DMS114 treated with DMSO at 0.1 percent for 48 hours (cell line): ENCODE measurements around the gene PLA2G2A.
"Not testable (repeated sequence)": the region's sequence is repeated elsewhere in the genome, so short reads cannot be mapped to it uniquely, and the experiment has no call there.

ENCODE experiments used
- DNase-seq: peaks from one replicate; lab custom pipeline; 2025; ENCODE audit not compliant: unreplicated experiment; lab: John Stamatoyannopoulos, UW

Gene PLA2G2A, protein sequence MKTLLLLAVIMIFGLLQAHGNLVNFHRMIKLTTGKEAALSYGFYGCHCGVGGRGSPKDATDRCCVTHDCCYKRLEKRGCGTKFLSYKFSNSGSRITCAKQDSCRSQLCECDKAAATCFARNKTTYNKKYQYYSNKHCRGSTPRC

DNA sequence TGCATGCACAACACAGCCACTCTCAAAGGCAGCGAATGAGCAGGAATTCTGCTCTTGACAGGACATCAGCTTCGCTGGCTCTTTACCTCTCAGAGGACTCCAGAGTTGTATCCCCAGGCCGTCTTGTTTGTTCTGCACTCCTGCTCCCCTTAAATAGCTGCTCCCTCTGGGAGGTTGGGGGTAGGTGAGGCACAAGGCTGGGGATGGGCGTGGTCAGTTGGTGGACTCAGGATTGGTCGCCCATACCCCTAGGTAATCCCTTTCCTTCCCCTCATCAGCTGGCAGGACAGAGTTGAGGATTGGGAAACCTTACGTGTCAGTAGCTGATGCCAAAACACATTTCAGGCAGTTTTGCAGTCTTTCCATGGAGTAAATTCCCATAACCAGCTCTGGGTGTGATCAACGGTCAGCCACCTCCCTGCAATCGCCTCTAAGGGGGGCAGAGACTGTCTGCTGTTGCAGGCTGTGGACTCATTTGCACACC, at the start of gene PLA2G2A:
Gene PLA2G2A, minus strand, starts transcription at position 125 of the 484 bp plus-strand sequence. CDS start 845 bp downstream, outside the sequence.
- DNase-seq = no peak

DNA sequence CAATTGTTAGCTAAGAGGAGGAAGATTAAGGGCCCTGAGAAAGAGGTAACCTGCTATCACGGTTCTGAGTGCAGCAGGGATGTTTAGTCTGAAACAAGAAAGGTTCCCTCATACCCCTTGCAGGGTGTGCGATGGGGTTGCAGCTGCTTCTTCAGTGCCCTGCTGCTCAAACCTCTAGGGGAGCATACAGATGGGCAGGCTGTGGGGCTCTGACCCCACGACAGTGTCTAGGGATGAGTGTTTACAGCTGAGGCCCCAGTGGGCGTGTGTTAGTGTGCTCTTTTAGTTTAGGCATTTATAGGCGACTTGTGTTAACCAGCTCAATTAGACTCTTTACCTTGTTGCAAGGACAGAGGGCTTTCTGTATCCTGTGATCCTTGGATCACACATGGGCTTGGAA, 49.3 kb upstream of the PLA2G2A start:
- DNase-seq = no peak

DNA sequence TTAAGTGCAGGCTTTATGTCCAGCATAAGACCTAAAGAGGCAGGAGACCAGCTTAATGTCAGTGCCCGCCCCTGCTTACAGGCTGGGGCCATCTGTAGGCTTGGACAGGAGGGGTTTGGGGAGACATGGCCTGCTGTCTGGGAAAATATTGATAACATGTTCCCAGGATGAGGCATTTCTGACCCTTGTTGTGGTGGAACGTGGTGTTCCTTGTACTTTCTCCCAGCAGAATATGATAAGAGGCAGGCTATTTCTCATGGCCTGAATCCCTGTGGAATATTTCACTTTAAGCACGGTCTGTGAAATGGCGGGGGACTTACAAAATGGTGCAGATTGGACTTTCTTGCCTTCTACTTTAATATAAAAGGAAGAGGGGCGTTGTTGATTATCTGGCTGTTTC, 48.7 kb upstream of the PLA2G2A start:
- no peak for DNase-seq

DNA sequence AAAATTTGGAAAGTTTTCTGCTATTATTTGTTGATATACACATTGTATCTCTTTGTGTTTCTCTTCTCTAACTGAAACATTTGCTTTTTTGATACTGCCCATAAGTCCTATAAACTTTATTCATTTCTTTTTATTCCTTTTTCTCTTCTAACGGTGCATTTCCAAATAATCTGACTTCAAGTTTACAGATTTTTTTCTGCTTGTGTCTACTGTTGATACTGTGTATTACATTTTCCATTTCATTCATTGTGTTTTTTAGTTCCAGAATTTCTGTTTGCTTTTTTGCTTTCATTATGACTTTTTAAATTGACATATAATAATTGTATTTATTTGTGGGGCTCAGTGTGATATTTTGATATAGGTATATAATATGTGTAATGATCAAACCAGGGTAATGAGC, 38.3 kb upstream of the PLA2G2A start:
- no peak for DNase-seq

DNA sequence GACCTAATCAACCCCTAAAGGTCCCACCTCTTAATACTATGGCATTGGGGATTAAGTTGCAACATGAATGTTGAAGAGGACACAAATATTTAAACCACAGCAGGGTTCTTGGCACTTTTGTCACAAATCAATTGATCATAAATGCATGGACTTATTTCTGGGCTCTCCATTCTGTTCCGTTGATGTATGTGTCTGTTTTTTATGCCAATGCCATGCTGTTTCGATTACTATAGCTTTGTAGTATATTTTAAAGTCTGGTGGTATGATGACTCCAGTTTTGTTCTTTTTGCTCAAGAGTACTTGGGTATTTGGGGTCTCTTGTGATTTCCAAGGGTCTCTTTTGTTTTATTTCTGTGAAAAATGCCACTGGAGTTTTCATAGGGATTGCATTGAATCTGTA, 34.7 kb upstream of the PLA2G2A start:
- DNase-seq = no peak

DNA sequence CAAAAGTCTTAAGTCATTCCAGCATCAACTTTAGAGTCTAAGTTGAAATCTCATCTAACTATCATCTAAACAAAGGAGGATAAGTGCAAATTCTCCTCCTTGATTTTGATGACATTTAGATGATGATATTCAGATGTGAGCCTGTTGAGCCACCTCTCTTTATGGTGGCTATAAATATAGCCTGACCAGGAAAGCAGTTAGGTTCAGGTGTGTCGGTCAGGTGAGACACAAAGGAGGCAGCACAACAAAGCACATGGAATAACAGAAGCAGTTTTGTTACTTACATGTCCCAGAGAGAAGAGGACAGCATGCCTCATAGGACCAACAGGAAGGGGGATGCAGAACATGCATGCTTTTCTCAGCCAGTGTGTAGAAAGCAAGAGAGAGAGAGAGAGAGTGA, 30.6 kb upstream of the PLA2G2A start:
- no peak for DNase-seq

DNA sequence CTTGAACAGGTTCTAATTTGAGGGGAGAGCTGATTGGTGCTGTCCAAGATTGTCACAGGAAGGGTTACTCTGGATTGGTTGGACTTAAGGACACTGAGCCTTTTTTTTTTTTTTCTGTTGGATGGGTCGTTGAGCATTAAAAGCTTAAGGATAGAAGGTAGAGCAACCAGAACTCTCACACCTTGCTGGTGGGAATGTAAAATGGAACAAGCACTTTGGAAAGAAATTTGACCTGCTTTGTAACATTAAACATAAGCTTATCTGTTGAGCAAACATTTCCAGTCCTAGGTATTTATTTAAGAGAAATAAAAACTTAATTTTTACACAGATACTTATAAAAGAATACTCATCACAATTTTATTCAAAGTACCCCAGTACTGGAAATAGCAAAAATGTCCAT, 29.8 kb upstream of the PLA2G2A start:
- no peak for DNase-seq

DNA sequence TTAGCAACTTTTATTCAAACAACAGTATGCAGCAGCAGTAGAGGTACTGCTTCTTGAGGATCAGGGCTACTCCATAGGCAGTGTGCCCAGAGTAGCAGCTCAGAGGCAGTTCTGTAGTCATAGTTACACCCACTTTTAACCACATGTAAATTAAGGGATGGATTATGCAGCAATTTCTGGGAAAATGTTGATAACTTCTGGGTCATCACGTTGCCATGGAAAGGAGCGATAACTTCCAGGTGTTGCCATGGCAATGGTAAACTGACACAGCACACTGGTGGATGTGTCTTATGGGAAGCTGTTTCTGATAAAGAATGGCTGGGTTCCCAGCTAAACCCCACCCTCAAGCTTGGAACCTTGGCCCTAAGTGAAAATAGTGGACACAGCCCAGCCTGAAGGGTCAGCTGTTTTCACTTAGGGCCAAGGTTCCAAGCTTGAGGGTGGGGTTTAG, 29.0 kb upstream of the PLA2G2A start:
- DNase-seq = no peak

DNA sequence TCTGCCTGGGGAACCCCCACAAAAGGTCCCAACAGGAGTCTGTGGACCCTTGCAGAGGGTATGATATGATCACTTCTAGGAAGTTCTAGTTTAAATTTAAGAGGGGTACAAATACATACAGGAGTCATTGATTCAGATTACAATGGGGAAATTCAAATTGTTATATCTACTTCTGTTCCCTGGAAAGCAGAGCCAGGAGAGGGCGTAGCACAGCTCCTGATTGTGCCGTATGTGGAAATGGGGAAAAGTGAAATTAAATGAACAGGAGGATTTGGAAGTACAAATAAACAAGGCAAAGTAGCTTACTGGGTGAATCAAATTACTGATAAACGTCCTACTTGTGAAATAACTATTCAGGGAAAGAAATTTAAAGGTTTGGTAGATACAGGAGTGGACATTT, 19.4 kb upstream of the PLA2G2A start:
- not testable (repeated sequence) for DNase-seq

DNA sequence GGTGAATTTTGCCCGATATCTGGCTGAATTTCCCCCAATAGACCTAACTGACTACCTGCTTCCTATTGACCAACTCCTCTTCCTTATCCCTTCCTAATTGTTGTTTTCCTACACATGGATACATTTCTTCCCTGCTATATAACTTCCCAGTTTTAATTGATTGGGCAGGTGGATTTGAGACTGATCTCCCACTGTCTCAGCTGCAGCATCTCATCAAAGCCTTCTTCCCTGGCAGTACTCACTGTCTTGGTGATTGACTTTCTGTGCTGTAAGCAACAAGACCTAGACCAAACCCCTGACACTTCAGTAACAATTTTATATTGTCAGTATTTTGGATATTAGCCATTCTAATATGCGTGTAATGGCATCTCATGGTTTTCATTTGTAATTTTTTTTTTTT, 11.3 kb upstream of the PLA2G2A start:
- DNase-seq = no peak

DNA sequence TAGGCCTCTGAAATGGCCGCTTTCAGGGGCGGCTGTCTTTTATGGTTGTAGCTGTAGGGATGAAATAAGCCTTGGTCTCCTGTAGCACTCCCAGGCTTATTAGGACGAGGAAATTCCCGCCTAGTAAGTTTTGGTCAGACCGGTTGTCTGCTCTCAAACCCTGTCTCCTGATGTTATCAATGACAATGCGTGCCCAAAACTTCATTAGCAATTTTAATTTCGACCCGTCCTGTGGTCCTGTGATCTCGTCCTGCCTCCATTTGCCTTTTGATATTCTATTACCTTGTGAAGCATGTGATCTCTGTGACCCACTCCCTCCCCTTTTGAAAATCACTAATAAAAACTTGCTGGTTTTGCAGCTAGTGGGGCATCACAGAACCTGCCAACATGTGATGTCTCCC, 10.8 kb upstream of the PLA2G2A start:
- not testable (repeated sequence) for DNase-seq

DNA sequence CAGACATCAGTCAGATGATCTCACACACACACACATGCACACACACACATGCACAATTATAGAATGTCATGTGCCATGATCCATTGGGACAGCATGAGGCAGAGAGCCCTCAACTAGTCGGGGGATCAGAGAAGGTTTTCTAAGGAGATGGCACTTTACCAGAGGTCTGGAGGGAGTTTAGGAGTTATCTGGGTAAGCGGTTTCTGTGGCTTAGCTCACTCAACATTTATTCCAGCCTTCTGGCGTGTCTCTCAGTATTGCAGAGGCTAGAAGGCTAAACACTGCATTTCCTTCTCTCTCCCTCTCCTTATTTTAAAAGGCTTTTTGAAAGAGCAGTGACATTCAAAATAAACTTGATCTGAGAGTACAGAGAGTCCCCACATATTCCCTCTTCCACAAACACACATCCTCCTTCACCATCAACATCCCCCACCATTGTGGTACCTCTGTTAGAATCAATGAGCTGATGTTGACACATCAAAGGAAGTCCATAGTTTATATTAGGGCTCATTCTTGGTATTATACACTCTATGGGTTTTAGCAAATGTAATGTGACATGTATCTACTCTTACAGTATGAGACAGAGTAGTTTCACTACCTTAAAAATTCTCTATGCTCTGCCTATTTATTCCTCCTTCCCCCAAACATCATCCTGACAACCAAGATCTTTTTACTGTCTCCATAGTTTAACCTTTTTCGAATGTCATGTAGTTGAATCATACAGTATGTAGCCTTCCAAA, 9.0 kb upstream of the PLA2G2A start:
- no peak for DNase-seq

DNA sequence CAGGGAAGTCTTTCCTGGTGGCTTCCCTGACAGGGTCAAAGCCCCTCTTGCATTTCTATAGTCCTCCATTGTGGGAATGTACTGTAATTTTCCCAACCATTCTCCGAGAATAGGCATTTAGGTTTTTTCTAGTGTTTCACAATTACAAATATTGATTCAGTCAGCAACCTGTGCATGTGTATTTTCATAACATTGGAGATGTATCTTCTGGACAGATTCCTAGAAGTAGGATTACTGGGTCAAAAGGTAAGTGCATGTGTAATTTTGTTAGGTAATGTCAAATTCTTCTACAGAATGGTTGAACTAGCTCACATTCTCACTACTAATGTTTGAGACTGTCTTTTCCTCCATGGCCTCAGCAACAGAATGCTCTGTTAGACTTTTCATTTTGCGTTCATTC, 8.3 kb upstream of the PLA2G2A start:
- no peak for DNase-seq

DNA sequence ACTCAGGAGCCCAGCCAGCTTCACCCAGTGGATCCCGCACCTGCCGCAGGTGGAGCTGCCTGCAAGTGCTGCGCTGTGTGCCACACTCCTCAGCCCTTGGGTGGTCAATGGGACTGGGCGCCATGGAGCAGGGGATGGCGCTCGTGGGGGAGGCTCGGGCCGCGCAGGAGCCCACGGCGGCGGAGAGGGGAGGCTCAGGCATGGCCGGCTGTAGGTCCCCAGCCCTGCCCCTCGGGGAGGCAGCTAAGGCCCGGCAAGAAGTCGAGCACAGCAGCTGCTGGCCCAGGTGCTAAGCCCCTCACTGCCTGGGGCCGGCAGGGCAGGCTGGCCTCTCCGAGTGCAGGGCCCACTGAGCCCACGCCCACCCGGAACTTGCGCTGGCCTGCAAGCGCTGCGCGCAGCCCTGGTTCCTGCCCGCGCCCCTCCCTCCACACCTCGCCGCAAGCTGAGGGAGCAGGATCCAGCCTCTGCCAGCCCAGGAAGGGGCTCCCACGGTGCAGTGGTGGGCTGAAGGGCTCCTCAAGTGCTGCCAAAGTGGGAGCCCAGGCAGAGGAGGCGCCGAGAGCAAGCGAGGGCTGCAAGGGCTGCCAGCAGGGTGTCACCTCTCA, 5.1 kb upstream of the PLA2G2A start:
- not testable (repeated sequence) for DNase-seq

DNA sequence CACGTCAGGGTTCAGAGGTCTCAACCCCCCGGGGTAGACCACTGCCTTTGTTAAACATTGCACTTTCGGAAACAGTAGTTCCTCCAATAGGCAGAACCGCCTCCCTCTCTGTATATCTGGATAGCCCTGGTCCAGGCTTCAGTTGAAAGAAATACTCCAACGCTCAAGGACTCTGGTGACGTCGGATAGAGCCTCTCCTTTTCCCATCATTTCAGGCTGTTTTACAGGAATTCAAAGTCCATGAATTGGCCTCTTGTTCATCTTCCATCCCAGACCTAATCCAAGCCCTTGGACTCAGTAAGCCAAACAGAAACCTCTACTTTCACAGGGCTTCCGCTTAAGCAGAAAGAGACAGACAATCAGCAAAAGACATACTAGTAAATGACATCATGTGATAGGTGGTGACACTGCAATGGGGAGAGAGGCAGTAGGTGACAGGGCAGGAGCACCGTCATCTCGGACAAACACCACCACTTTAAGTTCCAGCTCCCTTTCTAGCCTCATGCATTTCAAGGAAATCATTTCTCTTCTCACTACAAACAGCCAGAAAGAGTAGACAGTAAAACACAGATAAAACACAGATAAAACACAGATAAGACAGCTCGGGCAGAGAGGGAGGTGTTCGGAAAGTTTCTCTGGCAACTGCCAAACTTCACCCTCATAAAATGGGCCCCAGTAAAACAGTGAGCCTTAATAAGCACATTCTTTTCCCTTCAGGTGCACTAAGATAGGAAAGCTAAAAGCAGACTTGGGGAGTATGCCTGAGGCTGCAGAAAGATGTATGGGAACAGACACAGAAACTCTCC, 2.3 kb upstream of the PLA2G2A start:
- no peak for DNase-seq

DNA sequence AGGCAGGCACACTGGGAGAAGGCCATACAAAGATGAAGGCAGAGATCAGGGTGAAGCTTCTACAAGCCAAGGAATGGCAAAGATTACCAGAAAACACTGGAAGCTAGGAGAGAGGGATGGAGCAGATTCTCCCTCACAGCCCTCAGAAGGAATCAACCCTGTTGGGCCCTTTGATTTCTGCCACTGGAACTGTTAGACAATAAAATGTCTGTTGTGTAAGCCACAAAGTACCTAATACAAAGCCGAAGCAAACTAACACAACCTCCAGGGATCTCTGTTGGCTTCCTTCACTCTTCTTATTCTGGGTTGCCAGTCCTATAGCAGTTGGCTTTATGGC, 1.7 kb upstream of the PLA2G2A start:
- no peak for DNase-seq

DNA sequence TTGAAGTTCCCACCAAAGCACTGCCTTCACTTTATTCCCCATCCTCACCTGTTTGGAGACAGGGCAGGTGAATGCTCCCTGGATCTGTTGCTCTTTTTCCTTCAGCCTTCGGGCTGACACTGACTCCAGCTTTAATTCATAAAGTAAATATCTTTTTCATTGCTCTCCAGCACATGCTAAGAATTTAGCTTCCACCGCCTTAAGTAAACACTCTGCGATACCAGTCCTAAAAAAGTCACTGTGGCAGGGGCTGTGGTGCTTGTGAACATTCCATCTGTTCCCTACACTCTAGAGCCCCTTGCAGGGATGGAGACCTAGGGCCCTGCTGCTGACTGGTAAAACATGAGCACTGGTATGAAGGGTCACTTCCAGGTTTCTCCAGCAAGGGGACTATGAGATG, 896 bp upstream of the PLA2G2A start:
- no peak for DNase-seq

DNA sequence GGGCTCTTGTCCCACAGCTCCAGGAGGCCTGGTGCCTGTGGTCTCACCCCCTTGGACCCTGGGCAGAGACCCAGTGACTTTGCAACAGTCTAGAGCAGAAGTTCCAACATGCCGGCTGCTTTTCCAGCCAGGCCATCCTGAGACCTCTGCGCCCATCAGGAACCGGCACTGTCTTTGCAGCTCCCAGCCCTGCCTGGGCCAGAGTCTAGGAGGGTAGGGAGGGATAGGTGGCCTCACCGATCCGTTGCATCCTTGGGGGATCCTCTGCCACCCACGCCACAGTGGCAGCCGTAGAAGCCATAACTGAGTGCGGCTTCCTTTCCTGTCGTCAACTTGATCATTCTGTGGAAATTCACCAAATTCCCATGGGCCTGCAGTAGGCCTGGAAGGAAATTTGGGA, 1.3 kb downstream of the PLA2G2A start:
- DNase-seq = no peak

DNA sequence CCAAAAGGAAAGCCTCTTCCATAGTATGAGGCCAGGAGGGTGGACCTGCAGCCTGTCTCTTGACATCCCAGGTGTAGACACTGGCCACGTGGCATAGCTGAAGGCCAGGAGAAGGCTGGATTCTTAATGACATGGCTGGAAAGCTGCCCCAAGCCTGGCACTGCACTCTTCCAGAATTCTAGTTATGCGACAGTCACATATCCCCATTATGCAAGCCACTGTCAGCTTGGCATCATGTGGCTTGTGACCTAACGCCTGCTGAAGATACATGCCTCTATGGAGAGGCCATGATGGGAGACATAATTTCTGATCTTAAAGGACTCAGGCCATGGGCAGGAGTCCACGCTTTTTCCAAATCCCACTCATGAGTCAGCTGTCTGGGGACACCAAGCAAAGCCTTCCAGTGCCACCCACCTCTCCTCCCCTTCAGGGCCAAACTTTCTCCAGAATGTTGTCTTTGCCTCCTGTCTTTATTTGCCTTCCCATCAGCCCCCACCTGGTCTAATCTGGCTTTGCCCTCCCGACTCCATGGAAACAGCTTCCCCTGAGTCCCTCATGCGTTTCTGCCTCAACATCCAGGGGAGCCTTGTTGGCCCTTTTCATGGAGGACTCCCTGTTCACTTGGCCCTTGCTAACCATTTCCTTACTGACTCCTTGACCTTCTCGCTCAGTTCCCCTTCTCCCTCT, 3.0 kb downstream of the PLA2G2A start:
- no peak for DNase-seq

DNA sequence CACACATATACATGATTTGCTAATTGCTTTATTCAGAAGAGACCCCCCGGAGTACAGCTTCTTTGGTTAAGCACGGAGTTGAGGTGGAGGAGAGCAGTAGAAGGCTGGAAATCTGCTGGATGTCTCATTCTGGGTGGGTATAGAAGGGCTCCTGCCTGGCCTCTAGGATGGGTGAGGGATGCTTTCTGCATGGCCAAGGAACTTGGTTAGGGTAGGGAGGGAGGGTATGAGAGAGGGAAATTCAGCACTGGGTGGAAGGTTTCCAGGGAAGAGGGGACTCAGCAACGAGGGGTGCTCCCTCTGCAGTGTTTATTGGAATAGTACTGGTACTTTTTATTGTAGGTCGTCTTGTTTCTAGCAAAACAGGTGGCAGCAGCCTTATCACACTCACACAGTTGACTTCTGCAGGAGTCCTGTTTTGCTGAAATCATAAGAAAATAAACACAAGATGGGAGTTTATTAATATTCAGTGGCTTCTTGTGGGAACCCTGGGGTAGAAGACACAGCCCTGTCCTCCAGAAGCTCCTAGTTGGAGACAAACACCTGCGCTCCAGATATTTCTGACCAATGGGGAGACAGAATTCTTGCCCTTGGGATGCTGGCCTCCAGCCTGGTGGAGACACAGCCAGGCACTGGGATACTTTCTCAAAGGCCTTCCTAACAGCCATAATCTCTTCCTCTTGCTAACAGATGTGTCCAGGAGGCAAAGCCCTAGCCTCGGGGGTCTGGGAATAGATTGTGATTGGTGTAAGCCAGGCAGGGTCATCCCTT, 3.8 kb downstream of the PLA2G2A start:
- no peak for DNase-seq
